ENCODE measurements around the gene PLEKHG5. TPM values are rescaled to one million over a fixed set of nuclear protein-coding genes. Genes with fewer than 3 reads are reported as not detected.
A peak's percentile ranks its signal among the peaks of the same experiment; 100 is the strongest.

Gene PLEKHG5
- total and polyA plus RNA-seq, 4 donors = 0.28 to 1.9 (median 1.1) TPM

- Histone ChIP-seq H3K4me1 (ENCODE audit: control insufficient read depth in 4 of 4, insufficient read depth in 4 of 4, low read length in 3 of 4) (peaks cover 21 to 36% (median 24%) of the 10 kb centered on the region in 4 donors), H3K9me3 (ENCODE audit: control insufficient read depth in 4 of 4, low read length in 3 of 4) (no peaks in the 10 kb centered on the region), H3K4me3 (ENCODE audit: low read depth in 1 of 3, low read length in 3 of 3) (peak overlapping the region in 1 of 3 donors; percentile 34), H3K27me3 (ENCODE audit: control insufficient read depth in 4 of 4, insufficient read depth in 4 of 4, low read length in 3 of 4) (peaks cover 0 to 2% (median under 1%) of the 10 kb centered on the region in 4 donors), H3K9ac (ENCODE audit: low read depth in 1 of 2, low read length in 2 of 2) (no peak overlapping the region), H3K27ac (ENCODE audit: low read depth in 1 of 2, low read length in 2 of 2) (no peak overlapping the region), H3K36me3 (ENCODE audit: control insufficient read depth in 4 of 4, insufficient read depth in 3 of 4, low read depth in 1 of 4, low read length in 3 of 4) (no peaks in the 10 kb centered on the region)
- WGBS = 3% methylated on average over 48 of the region's 48 CpGs
- TF ChIP-seq ATF3 (IDR thresholded peaks at IDR 0.05) (no peak), TAF1 (conservative IDR thresholded peaks at IDR 0.05) (no peak), JUND (IDR thresholded peaks at IDR 0.05) (no peak), HNF4A (conservative IDR thresholded peaks at IDR 0.05) (no peak), NR2F2 (IDR thresholded peaks at IDR 0.05) (no peak), ZBTB33 (IDR thresholded peaks at IDR 0.05) (no peak), YY1 (IDR thresholded peaks at IDR 0.05) (no peak), RAD21 (IDR thresholded peaks at IDR 0.05) (no peak)
- DNase-seq (ENCODE audit: low spot score) = no peak
Measured at GRCh38 chr1:6419397-6419803, 72.1 kb downstream of the PLEKHG5 start.

GRCh38 chr1:6418668-6419396 lies 72.6 kb downstream of the PLEKHG5 start:
- DNase-seq (ENCODE audit: low spot score) = no peak
- Histone ChIP-seq H3K36me3 (ENCODE audit: control insufficient read depth in 4 of 4, insufficient read depth in 3 of 4, low read depth in 1 of 4, low read length in 3 of 4) (no peaks in the 10 kb centered on the region), H3K9me3 (ENCODE audit: control insufficient read depth in 4 of 4, low read length in 3 of 4) (no peaks in the 10 kb centered on the region), H3K27me3 (ENCODE audit: control insufficient read depth in 4 of 4, insufficient read depth in 4 of 4, low read length in 3 of 4) (peaks cover 0 to 2% (median under 1%) of the 10 kb centered on the region in 4 donors), H3K4me1 (ENCODE audit: control insufficient read depth in 4 of 4, insufficient read depth in 4 of 4, low read length in 3 of 4) (peaks cover 21 to 33% (median 25%) of the 10 kb centered on the region in 4 donors), H3K9ac (ENCODE audit: low read depth in 1 of 2, low read length in 2 of 2) (no peak overlapping the region), H3K27ac (ENCODE audit: low read depth in 1 of 2, low read length in 2 of 2) (no peak overlapping the region), H3K4me3 (ENCODE audit: low read depth in 1 of 3, low read length in 3 of 3) (peak overlapping the region in 1 of 3 donors; percentile 18)
- 9% methylated on average over 69 of the region's 69 CpGs for WGBS
- TF ChIP-seq TAF1 (conservative IDR thresholded peaks at IDR 0.05) = no peak
- no peak for TF ChIP-seq GABPA (IDR thresholded peaks at IDR 0.05 in 1 of 2, conservative IDR thresholded peaks at IDR 0.05 in 1 of 2)
- TF ChIP-seq CTCF (IDR thresholded peaks at IDR 0.05; ENCODE audit: low read depth, low read length, missing input control) = no peak
- TF ChIP-seq SP1 (IDR thresholded peaks at IDR 0.05) = no peak
- TF ChIP-seq EGR1 (IDR thresholded peaks at IDR 0.05; ENCODE audit: low read depth in 2 of 2) = no peak
- TF ChIP-seq HNF4G (IDR thresholded peaks at IDR 0.05) = no peak
- TF ChIP-seq NR2F2 (IDR thresholded peaks at IDR 0.05) = no peak
- TF ChIP-seq FOXA2 (IDR thresholded peaks at IDR 0.05) = no peak
- TF ChIP-seq FOXA1 (IDR thresholded peaks at IDR 0.05) = no peak
- no peak for TF ChIP-seq ZBTB33 (IDR thresholded peaks at IDR 0.05)
- TF ChIP-seq REST (IDR thresholded peaks at IDR 0.05) = no peak
- no peak for TF ChIP-seq RXRA (IDR thresholded peaks at IDR 0.05)
- no peak for TF ChIP-seq HNF4A (conservative IDR thresholded peaks at IDR 0.05)
- TF ChIP-seq ATF3 (IDR thresholded peaks at IDR 0.05) = no peak
- no peak for TF ChIP-seq RAD21 (IDR thresholded peaks at IDR 0.05)
- no peak for TF ChIP-seq YY1 (IDR thresholded peaks at IDR 0.05)
- TF ChIP-seq, protein P1, sequence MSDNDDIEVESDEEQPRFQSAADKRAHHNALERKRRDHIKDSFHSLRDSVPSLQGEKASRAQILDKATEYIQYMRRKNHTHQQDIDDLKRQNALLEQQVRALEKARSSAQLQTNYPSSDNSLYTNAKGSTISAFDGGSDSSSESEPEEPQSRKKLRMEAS (IDR thresholded peaks at IDR 0.05) = no peak
- TF ChIP-seq JUND (IDR thresholded peaks at IDR 0.05) = no peak
